Measurements from ENCODE around the gene LAMP1.
"Not testable (repeated sequence)": the region's sequence is repeated elsewhere in the genome, so short reads cannot be mapped to it uniquely, and the experiment has no call there.

Gene LAMP1

GRCh38 chr13:113360446-113360845 lies 63.4 kb downstream of the LAMP1 start:
- no peak for DNase-seq

GRCh38 chr13:113361406-113361805 lies 64.4 kb downstream of the LAMP1 start:
- DNase-seq: no peak

DNA sequence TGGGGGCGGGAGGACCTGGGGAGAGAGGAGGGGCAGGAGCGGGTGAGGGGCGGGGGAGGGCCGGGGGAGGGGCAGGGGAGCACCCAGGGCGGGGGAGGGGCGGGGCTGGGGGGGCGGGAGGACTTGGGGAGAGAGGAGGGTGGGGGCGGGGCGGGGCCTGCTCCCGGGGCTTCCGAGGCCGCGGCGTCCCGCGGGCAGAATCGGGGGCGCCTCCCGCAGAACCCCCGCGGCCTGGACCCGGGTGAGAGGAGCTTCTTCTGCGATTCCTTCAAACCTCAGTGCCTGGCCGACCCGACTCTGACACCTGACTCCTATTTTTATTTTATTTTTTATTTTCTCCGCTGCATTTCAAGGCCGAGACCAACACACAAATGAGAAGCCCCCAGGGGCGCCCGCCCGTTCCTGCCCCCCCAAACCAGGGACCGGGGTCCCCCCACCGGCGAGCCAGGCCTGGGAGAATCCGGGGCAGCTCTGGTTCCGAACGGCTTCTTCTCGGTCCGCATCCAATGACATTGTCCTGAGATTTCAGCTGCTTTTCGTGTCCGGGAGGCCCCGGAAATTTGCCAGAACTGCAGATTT lies 67.4 kb downstream of the LAMP1 start:
- DNase-seq: no peak

DNA sequence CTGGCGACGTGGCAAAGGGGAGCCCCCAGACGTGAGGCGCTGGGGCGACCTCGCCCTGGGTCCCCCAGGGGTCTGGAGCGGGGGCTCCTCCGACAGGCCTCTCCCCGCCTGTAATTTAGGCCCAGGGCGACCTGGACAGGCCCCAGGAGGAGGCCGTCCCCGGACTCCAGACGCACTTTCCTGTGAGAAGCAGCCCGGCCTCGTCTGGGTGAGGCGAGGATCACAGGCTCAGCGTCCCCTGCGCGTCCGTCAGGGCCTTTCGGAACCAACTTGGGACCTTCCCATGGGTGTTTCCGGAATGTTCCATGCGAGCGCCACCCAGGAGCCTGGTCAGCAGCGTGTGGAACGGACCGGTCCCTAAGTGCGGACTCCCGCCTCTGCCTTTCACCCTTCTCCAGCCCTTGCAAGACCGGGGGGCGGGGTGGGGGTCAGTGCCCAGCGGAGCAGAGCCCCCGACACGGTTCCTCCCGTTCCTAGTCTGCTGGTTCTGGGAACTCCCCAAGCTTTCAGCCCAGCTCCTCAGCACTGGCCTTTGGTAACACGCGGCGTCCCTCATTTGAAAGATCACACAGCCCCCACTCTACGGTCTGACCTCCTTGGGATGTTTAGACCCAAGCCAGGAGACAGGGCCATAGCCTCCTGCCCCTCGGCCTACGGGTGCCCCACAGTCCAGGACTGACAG lies 68.0 kb downstream of the LAMP1 start:
- no peak for DNase-seq

DNA sequence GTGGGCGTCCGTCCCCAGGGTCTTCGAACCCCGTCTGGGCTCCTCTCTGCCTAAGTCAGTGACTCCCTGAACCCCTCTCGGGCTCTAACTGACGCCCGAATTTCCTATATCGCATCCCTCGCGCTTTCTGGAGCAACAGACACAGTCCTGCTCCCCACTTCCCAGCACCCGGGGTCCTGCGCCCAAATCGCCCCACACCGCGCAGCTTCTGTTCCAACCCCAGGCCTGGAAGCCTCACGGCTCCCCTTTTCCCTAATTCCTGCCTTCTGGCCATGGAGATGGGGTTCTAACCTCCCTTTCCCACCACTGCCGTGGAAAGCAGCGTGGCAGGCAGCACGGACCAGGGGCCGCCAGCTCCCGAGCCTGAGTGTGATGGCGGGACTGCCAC lies 68.5 kb downstream of the LAMP1 start:
- DNase-seq: no peak

- no peak for DNase-seq
These were observed 69.0 kb downstream of the LAMP1 start for GRCh38 chr13:113365971-113366588.

DNA sequence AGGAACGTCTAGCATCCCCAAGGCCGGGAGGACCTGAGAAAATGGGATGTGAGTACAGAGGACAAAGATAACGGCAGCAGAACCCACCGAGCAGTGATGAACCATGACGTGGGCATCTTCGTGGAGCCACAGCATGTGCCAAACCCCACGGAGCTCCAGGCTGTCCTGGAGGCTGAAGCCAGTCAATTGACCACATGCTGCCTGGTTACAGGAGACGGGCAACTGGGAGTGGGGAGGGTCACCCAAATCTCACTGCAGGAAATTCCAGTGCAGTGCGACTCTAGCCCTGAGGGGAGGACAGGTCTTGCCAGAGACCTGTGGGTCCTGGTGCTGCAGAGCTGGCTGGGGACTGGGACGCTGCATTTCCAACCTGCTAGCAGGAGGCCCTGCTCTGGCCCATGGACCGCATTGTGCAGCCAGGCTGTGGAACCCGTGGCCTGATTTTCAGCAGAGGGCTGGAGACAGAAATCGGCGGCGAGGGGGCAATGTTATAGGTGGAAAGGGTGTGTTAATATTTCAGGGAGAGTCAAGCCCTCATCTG lies 70.1 kb downstream of the LAMP1 start:
- no peak for DNase-seq

GRCh38 chr13:113367771-113368170 lies 70.7 kb downstream of the LAMP1 start:
- no peak for DNase-seq

GRCh38 chr13:113368353-113368752 lies 71.3 kb downstream of the LAMP1 start:
- DNase-seq: not testable (repeated sequence)

- DNase-seq: no peak
These were observed 72.2 kb downstream of the LAMP1 start for GRCh38 chr13:113369189-113369588.

- DNase-seq: no peak
These were observed 72.8 kb downstream of the LAMP1 start for GRCh38 chr13:113369881-113370280.

DNA sequence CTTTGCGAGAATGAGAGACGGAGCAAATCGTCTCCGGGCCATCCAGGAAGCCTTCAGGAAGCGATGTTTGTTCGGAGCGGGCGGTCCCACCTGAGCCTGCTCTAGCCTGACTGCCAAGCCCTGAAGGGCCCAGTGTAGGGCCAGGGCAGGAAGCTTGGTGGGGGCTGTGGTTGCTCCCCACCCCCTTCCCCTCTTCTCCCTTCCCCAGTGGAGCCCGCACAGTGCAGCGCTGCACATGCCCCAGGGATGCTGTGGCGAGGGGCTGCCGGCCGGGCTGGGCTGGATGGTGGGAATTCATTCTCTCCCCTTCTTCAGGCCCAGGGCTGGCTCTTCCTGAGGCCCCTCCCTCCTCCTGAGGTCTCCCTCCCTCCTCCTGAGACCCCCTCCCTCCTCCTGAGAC lies 74.0 kb downstream of the LAMP1 start:
- no peak for DNase-seq

- DNase-seq: not testable (repeated sequence)
These were observed 74.7 kb downstream of the LAMP1 start for GRCh38 chr13:113371701-113372100.

All from NCI-H510A treated with DMSO at 0.1 percent for 48 hours (cell line).